ENCODE results near the gene PARL.

DNA sequence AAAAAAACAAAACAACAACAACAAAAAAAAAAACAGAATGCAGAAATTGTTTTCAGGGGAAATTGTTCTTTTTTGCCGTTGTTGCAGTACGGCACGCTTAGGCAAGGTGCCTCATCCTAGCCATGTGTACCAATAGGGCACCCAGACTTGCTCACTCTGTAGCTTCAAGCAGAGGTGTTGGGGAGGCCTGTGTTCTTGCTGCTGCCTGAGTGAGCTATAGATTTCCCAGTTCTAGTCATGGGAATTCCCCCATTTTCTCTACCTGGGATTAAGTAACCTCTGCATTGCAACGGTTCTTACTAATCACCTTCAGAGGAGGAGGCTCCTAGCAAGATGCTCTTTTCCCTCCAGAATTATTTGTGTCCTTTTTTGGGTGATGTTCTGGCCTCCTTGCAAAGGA, 12.9 kb upstream of the PARL start:
- TF ChIP-seq, protein P1, sequence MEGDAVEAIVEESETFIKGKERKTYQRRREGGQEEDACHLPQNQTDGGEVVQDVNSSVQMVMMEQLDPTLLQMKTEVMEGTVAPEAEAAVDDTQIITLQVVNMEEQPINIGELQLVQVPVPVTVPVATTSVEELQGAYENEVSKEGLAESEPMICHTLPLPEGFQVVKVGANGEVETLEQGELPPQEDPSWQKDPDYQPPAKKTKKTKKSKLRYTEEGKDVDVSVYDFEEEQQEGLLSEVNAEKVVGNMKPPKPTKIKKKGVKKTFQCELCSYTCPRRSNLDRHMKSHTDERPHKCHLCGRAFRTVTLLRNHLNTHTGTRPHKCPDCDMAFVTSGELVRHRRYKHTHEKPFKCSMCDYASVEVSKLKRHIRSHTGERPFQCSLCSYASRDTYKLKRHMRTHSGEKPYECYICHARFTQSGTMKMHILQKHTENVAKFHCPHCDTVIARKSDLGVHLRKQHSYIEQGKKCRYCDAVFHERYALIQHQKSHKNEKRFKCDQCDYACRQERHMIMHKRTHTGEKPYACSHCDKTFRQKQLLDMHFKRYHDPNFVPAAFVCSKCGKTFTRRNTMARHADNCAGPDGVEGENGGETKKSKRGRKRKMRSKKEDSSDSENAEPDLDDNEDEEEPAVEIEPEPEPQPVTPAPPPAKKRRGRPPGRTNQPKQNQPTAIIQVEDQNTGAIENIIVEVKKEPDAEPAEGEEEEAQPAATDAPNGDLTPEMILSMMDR (IDR thresholded peaks at IDR 0.05): no peak
- TF ChIP-seq POLR2A (IDR thresholded peaks at IDR 0.05): no peak
